Tibial artery (tissue), 4 donors: ENCODE measurements around the gene CTAGE9.

ENCODE experiments used
- DNase-seq, 2 donors: peaks; one replicate each; pipeline ENCODE4 v3.0.0-alpha.2; 2019
- H3K27ac ChIP-seq, 2 donors: fragments of 200-600 bp; sonication (generic) in 1 of 2; 1 replicate in 1 of 2; 2 replicates in 1 of 2; pipeline ENCODE4 v1.5.1; 2018 to 2019; ENCODE audit warnings: mild to moderate bottlenecking in 1 of 2
- H3K27me3 ChIP-seq, 2 donors: fragments of 200-600 bp; sonication (generic) in 1 of 2; one replicate each; pipeline versions ENCODE4 v1.5.1 to v1.6.0; 2016 to 2019
- H3K36me3 ChIP-seq, 3 donors: fragments of 200-600 bp; sonication (generic) in 2 of 3; one replicate each; pipeline ENCODE4 v1.5.1; 2016 to 2019; ENCODE audit warnings: mild to moderate bottlenecking in 2 of 3
- H3K4me1 ChIP-seq, 4 donors: fragments of 200-600 bp; sonication (generic) in 2 of 4; 1 replicate in 3 of 4; 2 replicates in 1 of 4; pipeline ENCODE4 v1.5.1; 2016 to 2019
- H3K4me3 ChIP-seq, 2 donors: fragments of 200-600 bp; sonication (generic) in 1 of 2; 1 replicate in 1 of 2; 2 replicates in 1 of 2; pipeline ENCODE4 v1.5.1; 2018 to 2019; ENCODE audit warnings: mild to moderate bottlenecking in 2 of 2
- H3K9me3 ChIP-seq, 3 donors: fragments of 200-600 bp; sonication (generic) in 1 of 3; one replicate each; pipeline ENCODE4 v1.5.1; 2016 to 2019
- intact Hi-C: fragments of 100-400 bp; cut with DNase I; formaldehyde crosslinking; loops from one replicate; pipeline ENCODE4 v1.15.0; 2023; ENCODE audit warnings: low total_unique reads
- TF ChIP-seq, protein P1 (sequence below), 2 experiments: fragments of 200-600 bp in 1 of 2; fragments of 450-650 bp in 1 of 2; IDR thresholded peaks; one replicate each; pipeline ENCODE4 v1.5.1; 2017 to 2019; ENCODE audit warnings: antibody characterized with exemption in 2 of 2, mild to moderate bottlenecking in 1 of 2, moderate library complexity in 1 of 2

Gene CTAGE9

GRCh38 chr6:131740161-131740560, 29.3 kb upstream of the CTAGE9 start:
- no peak for DNase-seq
- no peak overlapping the region for H3K27ac ChIP-seq
- no peaks in the 10 kb centered on the region for H3K36me3 ChIP-seq
- H3K27me3 ChIP-seq, result no peaks in the 10 kb centered on the region
- no peak overlapping the region for H3K4me3 ChIP-seq
- H3K4me1 ChIP-seq, result no peaks in the 10 kb centered on the region
- TF ChIP-seq, protein P1, sequence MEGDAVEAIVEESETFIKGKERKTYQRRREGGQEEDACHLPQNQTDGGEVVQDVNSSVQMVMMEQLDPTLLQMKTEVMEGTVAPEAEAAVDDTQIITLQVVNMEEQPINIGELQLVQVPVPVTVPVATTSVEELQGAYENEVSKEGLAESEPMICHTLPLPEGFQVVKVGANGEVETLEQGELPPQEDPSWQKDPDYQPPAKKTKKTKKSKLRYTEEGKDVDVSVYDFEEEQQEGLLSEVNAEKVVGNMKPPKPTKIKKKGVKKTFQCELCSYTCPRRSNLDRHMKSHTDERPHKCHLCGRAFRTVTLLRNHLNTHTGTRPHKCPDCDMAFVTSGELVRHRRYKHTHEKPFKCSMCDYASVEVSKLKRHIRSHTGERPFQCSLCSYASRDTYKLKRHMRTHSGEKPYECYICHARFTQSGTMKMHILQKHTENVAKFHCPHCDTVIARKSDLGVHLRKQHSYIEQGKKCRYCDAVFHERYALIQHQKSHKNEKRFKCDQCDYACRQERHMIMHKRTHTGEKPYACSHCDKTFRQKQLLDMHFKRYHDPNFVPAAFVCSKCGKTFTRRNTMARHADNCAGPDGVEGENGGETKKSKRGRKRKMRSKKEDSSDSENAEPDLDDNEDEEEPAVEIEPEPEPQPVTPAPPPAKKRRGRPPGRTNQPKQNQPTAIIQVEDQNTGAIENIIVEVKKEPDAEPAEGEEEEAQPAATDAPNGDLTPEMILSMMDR (IDR thresholded peaks at IDR 0.05), result no peak
- intact Hi-C loops, result no loop called here
- H3K9me3 ChIP-seq, result no peaks in the 10 kb centered on the region

DNA sequence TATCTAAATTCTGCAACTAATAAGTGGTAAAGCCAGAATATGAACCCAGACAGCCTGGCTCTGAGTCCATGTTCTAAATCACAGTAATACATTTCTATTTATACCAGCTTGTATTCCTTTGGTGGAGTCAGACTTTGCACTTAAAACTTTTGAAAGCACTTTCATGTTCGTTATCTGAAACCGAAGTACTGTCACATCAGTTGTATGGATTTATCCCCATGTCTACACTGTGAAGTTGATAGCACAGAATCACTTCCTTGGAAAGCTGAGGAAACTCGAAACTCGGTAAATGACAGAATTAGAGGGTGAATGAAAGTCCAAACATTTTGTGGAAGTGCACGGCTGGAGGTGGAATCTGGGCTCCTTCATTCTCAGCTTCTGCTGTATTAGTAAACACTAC, 28.3 kb upstream of the CTAGE9 start:
- Histone ChIP-seq H3K27me3 (no peaks in the 10 kb centered on the region), H3K4me1 (no peaks in the 10 kb centered on the region), H3K36me3 (no peaks in the 10 kb centered on the region), H3K9me3 (no peaks in the 10 kb centered on the region), H3K27ac (no peak overlapping the region), H3K4me3 (no peak overlapping the region)
- TF ChIP-seq, protein P1 (IDR thresholded peaks at IDR 0.05), result no peak
- intact Hi-C loops, result no loop called here
- no peak for DNase-seq

GRCh38 chr6:131736811-131737210, 26.0 kb upstream of the CTAGE9 start:
- H3K27me3 ChIP-seq, result no peaks in the 10 kb centered on the region
- TF ChIP-seq, protein P1 (IDR thresholded peaks at IDR 0.05), result no peak
- intact Hi-C loops, result no loop called here
- no peak overlapping the region for H3K27ac ChIP-seq
- no peak overlapping the region for H3K4me3 ChIP-seq
- H3K4me1 ChIP-seq, result peaks cover 0 to 5% (median 1%) of the 10 kb centered on the region in 4 donors
- DNase-seq, result no peak
- no peaks in the 10 kb centered on the region for H3K36me3 ChIP-seq
- no peaks in the 10 kb centered on the region for H3K9me3 ChIP-seq

- no peak overlapping the region for H3K27ac ChIP-seq
- no peaks in the 10 kb centered on the region for H3K27me3 ChIP-seq
- no peaks in the 10 kb centered on the region for H3K36me3 ChIP-seq
- H3K4me3 ChIP-seq, result no peak overlapping the region
- no peaks in the 10 kb centered on the region for H3K9me3 ChIP-seq
- intact Hi-C loops, result no loop called here
- TF ChIP-seq, protein P1 (IDR thresholded peaks at IDR 0.05), result no peak
- H3K4me1 ChIP-seq, result peaks cover 0 to 5% (median 1%) of the 10 kb centered on the region in 4 donors
- no peak for DNase-seq
Observed at GRCh38 chr6:131736003-131736596, 25.3 kb upstream of the CTAGE9 start.

- Histone ChIP-seq H3K4me1 (peaks cover 0 to 5% (median 1%) of the 10 kb centered on the region in 4 donors), H3K9me3 (no peaks in the 10 kb centered on the region), H3K27me3 (no peaks in the 10 kb centered on the region), H3K27ac (peak overlapping the region in 1 of 2 donors; percentile 32), H3K4me3 (peak overlapping the region; percentile 8 to 10), H3K36me3 (no peaks in the 10 kb centered on the region)
- TF ChIP-seq, protein P1 (IDR thresholded peaks at IDR 0.05), result no peak
- no peak for DNase-seq
- intact Hi-C loops, result no loop called here
Observed at GRCh38 chr6:131733376-131734016, 22.7 kb upstream of the CTAGE9 start.
